GM19324 (cell line): ENCODE measurements around the gene PSD.
A peak's percentile ranks its signal among the peaks of the same experiment; 100 is the strongest.
"Not testable (repeated sequence)": the region's sequence is repeated elsewhere in the genome, so short reads cannot be mapped to it uniquely, and the experiment has no call there.

ENCODE experiments used
- ATAC-seq: cut with Tn5 transposase; IDR thresholded peaks from one replicate; pipeline ENCODE4 v1.9.1; 2021; ENCODE audit warnings: mild to moderate bottlenecking, moderate library complexity; ENCODE audit not compliant: unreplicated experiment, low FRiP score

PSD gene

GRCh38 chr10:102418622-102419268 is at the start of gene PSD:
PSD (minus strand) TSS chr10:102418785; CDS start chr10:102417038, 1,747 bp downstream.
- ATAC-seq = no peak

- ATAC-seq = no peak
Observed at GRCh38 chr10:102467971-102468438, 49.4 kb upstream of the PSD start.

- no peak for ATAC-seq
Observed at GRCh38 chr10:102467318-102467717, 48.7 kb upstream of the PSD start.

GRCh38 chr10:102465466-102465865 is 46.9 kb upstream of the PSD start:
- no peak for ATAC-seq

- ATAC-seq = no peak
Observed at GRCh38 chr10:102463983-102464382, 45.4 kb upstream of the PSD start.

- no peak for ATAC-seq
Observed at GRCh38 chr10:102462512-102463054, 44.0 kb upstream of the PSD start.

- peak; percentile 88 for ATAC-seq
Observed at GRCh38 chr10:102461187-102462054, 42.8 kb upstream of the PSD start.

GRCh38 chr10:102460836-102461186 is 42.2 kb upstream of the PSD start:
- peak; percentile 23 for ATAC-seq

GRCh38 chr10:102458656-102459055 is 40.1 kb upstream of the PSD start:
- ATAC-seq = no peak

GRCh38 chr10:102457591-102458150 is 39.1 kb upstream of the PSD start:
- no peak for ATAC-seq

- no peak for ATAC-seq
Observed at GRCh38 chr10:102455893-102456471, 37.4 kb upstream of the PSD start.

GRCh38 chr10:102454662-102455487 is 36.3 kb upstream of the PSD start:
- not testable (repeated sequence) for ATAC-seq

- no peak for ATAC-seq
Observed at GRCh38 chr10:102453502-102453901, 34.9 kb upstream of the PSD start.

- ATAC-seq = no peak
Observed at GRCh38 chr10:102452672-102453340, 34.2 kb upstream of the PSD start.

GRCh38 chr10:102451105-102451969 is 32.8 kb upstream of the PSD start, which contains the start of gene C10orf95:
C10orf95 (minus strand) TSS chr10:102451543; CDS start chr10:102451093, 450 bp downstream.
- ATAC-seq = no peak

GRCh38 chr10:102450374-102451104 is 32.0 kb upstream of the PSD start:
- ATAC-seq = peak; percentile 87

GRCh38 chr10:102450124-102450373 is 31.5 kb upstream of the PSD start:
- no peak for ATAC-seq
